GM04504 (cell line): ENCODE measurements around the gene FNDC11.

Experiments used
- DNase-seq: peaks from one replicate; pipeline ENCODE4 v3.0.0-alpha.2; 2012; ENCODE audit warnings: low read depth

FNDC11 gene

GRCh38 chr20:63525185-63525584 lies 28.8 kb upstream of the FNDC11 start:
- no peak for DNase-seq

- no peak for DNase-seq
These were observed 28.0 kb upstream of the FNDC11 start for GRCh38 chr20:63525971-63526370.

- DNase-seq = no peak
These were observed 26.8 kb upstream of the FNDC11 start for GRCh38 chr20:63527184-63527583.

- DNase-seq = no peak
These were observed 24.6 kb upstream of the FNDC11 start for GRCh38 chr20:63529180-63529860.

GRCh38 chr20:63529861-63530787 lies 23.8 kb upstream of the FNDC11 start:
- no peak for DNase-seq

GRCh38 chr20:63530788-63531160 lies 23.2 kb upstream of the FNDC11 start:
- no peak for DNase-seq

GRCh38 chr20:63531686-63532448 lies 22.1 kb upstream of the FNDC11 start:
- no peak for DNase-seq

GRCh38 chr20:63532449-63532971 lies 21.4 kb upstream of the FNDC11 start:
- DNase-seq = no peak

GRCh38 chr20:63533388-63533787 lies 20.6 kb upstream of the FNDC11 start:
- no peak for DNase-seq

- no peak for DNase-seq
These were observed 20.0 kb upstream of the FNDC11 start for GRCh38 chr20:63533871-63534393.

- DNase-seq = no peak
These were observed 19.5 kb upstream of the FNDC11 start for GRCh38 chr20:63534427-63534830.

- DNase-seq = no peak
These were observed 18.9 kb upstream of the FNDC11 start for GRCh38 chr20:63534831-63535651.

GRCh38 chr20:63536241-63536977 lies 17.6 kb upstream of the FNDC11 start:
- DNase-seq = peak; percentile 24

- DNase-seq = no peak
These were observed 16.9 kb upstream of the FNDC11 start, which contains the start of gene PTK6 for GRCh38 chr20:63536997-63537524. PTK6 (minus strand) TSS chr20:63537376; CDS start chr20:63537314, 62 bp downstream.

GRCh38 chr20:63537525-63538203 lies 16.3 kb upstream of the FNDC11 start:
- peak; percentile 82 for DNase-seq

- DNase-seq = no peak
These were observed 15.5 kb upstream of the FNDC11 start for GRCh38 chr20:63538204-63539091.

GRCh38 chr20:63539092-63539430 lies 14.9 kb upstream of the FNDC11 start:
- DNase-seq = no peak
